Sigmoid colon (tissue), 4 donors: ENCODE results near the gene CDH13.

Experiments used
- EP300 ChIP-seq, 4 donors: sonication (generic); formaldehyde crosslinking; IDR thresholded peaks; one replicate each; pipeline ENCODE4 v1.6.1; 2017; ENCODE audit warnings: antibody characterized with exemption in 4 of 4
- POLR2A ChIP-seq, 2 donors: fragments of 450-650 bp; IDR thresholded peaks; one replicate each; pipeline ENCODE4 v1.6.1; 2016; ENCODE audit warnings: antibody characterized with exemption in 2 of 2, mild to moderate bottlenecking in 2 of 2, moderate library complexity in 2 of 2
- POLR2AphosphoS5 ChIP-seq, 4 donors: sonication (generic); formaldehyde crosslinking; IDR thresholded peaks; one replicate each; pipeline ENCODE4 v1.6.1; 2017; ENCODE audit warnings: antibody characterized with exemption in 4 of 4
- TF ChIP-seq, protein P1 (sequence below), 4 experiments: fragments of 450-650 bp in 3 of 4; fragments of 200-600 bp in 1 of 4; IDR thresholded peaks; one replicate each; pipeline ENCODE4 v1.5.1; 2016 to 2019; ENCODE audit warnings: antibody characterized with exemption in 4 of 4, mild to moderate bottlenecking in 3 of 4, moderate library complexity in 2 of 4

DNA sequence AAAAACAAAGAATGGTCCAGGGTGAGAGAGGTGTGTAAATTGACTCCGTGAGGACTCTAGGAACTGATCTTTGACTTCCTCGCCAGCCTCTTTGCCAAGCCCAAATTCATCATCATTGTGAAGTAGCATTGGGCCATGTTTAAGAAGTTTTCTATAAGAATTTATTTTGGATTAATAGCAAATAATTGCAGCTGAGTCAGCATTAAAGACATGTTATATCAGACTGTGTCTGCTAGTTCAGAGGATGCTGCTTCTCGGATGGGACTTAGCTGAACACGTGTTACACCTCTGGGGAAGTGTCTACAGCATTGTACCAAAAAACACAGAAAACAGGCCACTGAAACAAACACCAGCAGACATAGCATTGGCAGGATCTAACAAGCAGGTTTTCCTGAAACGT is 366.6 kb downstream of the CDH13 start:
- TF ChIP-seq EP300 (IDR thresholded peaks at IDR 0.05) (no peak), POLR2AphosphoS5 (IDR thresholded peaks at IDR 0.05) (no peak), POLR2A (IDR thresholded peaks at IDR 0.05) (no peak)
- TF ChIP-seq, protein P1, sequence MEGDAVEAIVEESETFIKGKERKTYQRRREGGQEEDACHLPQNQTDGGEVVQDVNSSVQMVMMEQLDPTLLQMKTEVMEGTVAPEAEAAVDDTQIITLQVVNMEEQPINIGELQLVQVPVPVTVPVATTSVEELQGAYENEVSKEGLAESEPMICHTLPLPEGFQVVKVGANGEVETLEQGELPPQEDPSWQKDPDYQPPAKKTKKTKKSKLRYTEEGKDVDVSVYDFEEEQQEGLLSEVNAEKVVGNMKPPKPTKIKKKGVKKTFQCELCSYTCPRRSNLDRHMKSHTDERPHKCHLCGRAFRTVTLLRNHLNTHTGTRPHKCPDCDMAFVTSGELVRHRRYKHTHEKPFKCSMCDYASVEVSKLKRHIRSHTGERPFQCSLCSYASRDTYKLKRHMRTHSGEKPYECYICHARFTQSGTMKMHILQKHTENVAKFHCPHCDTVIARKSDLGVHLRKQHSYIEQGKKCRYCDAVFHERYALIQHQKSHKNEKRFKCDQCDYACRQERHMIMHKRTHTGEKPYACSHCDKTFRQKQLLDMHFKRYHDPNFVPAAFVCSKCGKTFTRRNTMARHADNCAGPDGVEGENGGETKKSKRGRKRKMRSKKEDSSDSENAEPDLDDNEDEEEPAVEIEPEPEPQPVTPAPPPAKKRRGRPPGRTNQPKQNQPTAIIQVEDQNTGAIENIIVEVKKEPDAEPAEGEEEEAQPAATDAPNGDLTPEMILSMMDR (IDR thresholded peaks at IDR 0.05): no peak
